T-helper 22 cell (primary cell): Measurements from ENCODE around the gene KRTAP10-4.
"Not testable (repeated sequence)": the region's sequence is repeated elsewhere in the genome, so short reads cannot be mapped to it uniquely, and the experiment has no call there.

Source experiments
- DNase-seq: peaks from one replicate; pipeline ENCODE4 v3.0.0-alpha.2; 2020; ENCODE audit warnings: low read depth

The KRTAP10-4 gene

DNA sequence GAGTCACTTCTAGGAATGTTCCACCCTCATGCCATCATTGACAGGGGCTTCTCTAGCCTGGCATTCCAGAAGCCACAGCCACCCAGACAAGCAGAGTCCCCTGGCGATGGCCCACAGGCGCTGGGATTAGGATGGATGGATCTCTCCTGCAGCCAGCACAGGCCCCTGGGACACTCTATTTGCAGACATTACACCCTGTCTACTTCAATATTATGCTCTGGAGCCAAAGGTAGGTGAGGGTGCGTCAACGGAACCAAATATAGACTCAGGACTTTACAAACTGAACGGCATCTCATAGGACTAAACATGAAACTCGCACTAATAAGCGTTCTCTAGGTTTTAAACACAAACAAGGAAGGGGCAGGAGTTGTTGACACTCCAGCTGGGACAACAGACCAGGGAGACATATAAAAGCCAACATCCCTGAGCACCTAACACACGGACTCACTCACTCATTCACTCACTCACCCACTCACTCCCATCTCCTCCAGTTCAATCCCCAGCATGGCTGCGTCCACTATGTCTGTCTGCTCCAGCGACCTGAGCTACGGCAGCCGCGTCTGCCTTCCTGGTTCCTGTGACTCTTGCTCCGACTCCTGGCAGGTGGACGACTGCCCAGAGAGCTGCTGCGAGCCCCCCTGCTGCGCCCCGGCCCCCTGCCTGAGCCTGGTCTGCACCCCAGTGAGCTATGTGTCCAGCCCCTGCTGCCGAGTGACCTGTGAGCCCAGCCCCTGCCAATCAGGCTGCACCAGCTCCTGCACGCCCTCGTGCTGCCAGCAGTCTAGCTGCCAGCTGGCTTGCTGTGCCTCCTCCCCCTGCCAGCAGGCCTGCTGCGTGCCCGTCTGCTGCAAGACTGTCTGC, 26.8 kb downstream of the KRTAP10-4 start, which contains the start of gene KRTAP10-7:
Gene KRTAP10-7 (plus strand): TSS at position 480 of the 861 bp plus-strand sequence. CDS start 25 bp downstream, at position 505.
- DNase-seq: not testable (repeated sequence)

GRCh38 chr21:44601091-44601490, 27.6 kb downstream of the KRTAP10-4 start:
- not testable (repeated sequence) for DNase-seq

DNA sequence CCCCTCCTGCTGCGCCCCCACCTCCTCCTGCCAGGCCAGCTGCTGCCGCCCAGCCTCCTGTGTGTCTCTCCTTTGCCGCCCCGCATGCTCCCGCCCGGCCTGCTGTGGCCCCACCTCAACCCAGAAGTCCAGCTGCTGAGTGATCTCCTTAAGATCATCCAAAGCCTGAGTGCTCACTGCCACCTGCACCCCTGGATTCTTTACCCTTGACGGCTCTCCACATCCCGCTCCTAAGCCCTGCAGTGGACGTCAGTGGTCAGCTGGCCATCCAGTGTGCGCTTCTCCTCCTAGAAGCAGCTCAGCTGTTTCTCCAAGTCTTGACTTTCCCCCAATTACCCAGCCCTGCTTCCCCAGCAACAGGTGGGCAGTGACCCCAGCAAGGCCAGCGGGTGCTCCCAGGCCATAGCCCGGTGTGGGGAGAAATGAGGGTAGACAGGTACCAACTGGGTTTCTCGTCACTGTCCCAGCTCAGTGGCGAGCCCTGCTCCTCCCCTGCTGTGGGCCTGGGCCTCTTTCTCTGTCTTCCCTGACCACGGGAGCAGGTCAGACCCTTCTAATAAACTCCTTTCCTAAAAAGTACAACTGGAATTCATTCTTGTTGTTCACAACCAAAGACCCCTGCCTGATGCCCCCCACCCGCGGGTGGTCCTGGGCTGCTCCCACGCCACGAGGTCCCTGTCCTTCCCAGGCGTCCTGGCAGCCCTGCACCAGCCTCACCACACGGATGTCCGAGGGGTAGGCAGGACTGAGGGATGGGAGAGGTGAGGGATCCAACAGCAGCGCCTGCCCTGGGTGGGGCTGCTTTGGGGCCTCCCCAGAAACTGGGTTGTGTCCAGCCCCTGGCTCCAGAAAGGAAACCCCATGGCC, 28.3 kb downstream of the KRTAP10-4 start:
- DNase-seq: no peak

DNA sequence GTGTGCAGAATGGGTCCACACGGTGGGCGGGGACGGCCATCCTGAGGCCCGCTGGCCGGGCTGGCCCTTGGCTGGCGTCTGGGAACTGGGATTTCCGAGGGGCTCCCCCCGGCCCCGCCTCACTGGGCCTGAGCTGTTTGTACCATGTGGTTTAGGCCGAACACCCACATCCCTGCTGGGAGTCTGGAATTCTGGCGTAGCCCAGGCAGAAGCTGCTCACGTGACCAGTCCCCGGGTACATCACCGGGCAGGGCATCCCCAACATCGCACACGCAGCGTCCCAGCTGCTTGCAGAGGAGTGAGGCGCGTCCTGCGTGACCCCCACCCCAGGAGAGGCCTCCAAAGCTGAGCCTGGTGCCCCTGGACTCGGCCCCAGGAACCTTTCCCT, 28.9 kb downstream of the KRTAP10-4 start:
- no peak for DNase-seq

- no peak for DNase-seq
Measured at GRCh38 chr21:44603109-44603875, 29.8 kb downstream of the KRTAP10-4 start.

DNA sequence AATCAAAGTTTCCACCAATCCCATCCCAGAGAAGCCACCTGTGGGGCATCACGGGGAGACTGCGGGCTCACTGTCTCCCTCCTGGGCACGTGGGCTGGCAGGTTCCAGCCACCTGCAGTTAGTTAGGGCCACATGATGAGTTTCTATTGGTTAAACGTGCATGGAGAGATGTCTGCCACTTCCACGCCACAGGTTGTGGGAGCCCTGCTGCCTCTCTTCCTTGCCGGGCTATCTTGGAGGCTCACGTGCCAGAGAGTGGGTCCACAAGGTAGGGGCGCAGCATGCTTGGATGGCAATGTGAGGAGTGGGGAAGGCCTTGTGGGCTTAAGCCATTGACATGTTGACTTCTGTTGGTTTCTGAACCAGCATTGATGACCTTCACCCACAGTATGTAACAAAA, 30.4 kb downstream of the KRTAP10-4 start:
- DNase-seq: no peak

DNA sequence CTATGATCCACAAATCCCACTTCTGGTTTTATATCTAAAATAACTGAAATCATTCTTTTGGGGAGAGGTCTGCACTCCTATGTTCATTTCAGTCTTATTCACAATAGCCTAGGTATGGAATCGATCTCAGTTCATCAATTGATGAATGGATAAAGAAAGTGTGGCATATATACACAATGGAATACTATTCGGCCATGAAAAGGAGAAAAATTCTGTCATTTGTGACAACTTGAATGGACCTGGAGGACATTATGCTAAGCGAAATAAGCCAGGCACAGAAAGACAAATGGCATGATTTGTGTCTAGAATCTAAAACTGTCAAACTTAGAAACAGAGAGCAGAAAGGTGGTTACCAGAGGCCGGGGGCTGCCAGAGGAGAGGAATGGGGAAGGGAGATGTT, 33.0 kb downstream of the KRTAP10-4 start:
- no peak for DNase-seq

DNA sequence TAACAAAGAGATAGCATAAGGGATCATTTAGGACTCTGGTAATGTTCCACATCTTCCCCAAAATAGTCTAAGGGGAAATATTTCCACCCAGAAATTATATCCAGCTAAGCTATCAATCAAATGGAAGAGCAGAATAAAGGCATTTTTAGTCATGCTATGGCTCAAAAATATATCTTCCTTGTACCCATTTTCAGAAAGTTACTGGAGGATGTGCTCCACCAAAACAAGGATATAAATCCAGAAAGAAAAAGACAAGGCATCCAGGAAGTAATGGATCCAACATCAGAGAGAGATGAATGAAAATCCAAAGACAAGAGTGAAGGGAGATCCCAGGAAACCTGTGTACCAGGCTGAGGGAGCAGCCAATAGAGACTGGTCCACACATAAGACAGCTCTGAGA, 35.7 kb downstream of the KRTAP10-4 start:
- DNase-seq: no peak

- DNase-seq: not testable (repeated sequence)
Measured at GRCh38 chr21:44610157-44610843, 36.8 kb downstream of the KRTAP10-4 start.

GRCh38 chr21:44611551-44611950, 38.0 kb downstream of the KRTAP10-4 start:
- DNase-seq: no peak

DNA sequence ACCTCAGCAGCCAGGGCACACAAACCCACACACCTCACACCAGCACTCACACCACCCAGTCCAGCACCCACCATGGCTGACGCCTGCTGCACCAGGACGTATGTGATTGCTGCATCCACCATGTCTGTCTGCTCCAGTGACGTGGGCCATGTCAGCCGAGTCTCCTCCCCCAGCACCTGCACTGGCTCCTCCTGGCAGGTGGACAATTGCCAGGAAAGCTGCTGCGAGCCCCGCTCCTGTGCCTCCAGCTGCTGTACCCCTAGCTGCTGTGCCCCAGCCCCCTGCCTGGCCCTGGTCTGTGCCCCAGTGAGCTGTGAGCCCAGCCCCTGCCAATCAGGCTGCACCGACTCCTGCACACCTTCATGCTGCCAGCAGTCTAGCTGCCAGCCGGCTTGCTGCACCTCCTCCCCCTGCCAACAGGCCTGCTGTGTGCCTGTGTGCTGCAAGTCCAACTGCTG, 38.5 kb downstream of the KRTAP10-4 start, which contains the start of gene KRTAP10-8:
Gene KRTAP10-8 (plus strand): TSS at position 51 of the 458 bp plus-strand sequence. CDS start 22 bp downstream, at position 73.
- no peak for DNase-seq

DNA sequence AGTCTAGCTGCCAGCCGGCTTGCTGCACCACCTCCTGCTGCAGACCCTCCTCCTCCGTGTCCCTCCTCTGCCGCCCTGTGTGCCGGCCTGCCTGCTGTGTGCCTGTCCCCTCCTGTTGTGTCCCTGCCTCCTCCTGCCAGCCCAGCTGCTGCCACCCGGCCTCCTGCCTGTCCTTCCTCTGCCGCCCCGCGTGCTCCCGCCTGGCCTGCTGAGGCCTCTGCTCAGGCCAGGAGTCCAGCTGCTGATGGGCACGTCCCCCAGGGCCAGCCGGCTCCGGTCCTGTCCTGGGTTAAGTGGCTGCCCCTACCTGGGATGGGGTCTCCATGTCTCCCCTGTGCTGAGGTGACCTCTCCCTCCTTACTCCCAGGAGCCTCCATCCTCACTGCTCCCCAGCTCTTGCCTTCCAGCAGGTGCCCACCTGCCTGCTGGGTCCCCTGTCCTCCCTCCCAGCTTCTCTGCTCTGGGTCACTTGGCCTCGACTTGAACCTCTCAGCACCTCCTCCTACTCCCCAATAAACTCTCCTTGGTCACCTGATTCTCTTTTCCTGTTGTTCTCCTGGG, 39.2 kb downstream of the KRTAP10-4 start:
- no peak for DNase-seq

- no peak for DNase-seq
Measured at GRCh38 chr21:44613386-44614155, 40.0 kb downstream of the KRTAP10-4 start.

DNA sequence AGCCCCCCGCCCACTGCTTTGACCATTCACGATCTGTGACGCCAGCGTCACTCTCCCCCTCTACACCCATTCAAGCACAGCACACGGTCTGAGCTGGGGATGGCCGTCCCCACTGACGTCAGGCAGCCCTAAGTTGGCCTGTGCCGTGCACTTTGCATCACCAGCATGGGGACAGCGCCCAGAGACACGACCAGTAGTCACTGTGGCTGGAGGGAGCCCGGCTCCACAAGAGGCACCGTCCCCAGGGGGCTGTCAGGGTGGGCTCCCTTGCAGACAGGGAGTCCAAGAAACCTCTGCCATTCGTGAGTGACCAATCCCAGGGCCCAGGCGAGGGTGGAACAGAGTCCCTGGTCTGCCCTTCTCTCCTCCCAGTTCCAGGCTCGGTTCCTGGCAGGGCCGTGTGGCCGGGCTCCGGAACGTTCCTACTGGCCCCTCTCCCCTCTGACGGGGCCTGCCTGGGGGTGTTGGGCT, 40.7 kb downstream of the KRTAP10-4 start:
- no peak for DNase-seq

- DNase-seq: no peak
Measured at GRCh38 chr21:44614961-44615391, 41.4 kb downstream of the KRTAP10-4 start.

- no peak for DNase-seq
Measured at GRCh38 chr21:44615466-44615865, 41.9 kb downstream of the KRTAP10-4 start.

DNA sequence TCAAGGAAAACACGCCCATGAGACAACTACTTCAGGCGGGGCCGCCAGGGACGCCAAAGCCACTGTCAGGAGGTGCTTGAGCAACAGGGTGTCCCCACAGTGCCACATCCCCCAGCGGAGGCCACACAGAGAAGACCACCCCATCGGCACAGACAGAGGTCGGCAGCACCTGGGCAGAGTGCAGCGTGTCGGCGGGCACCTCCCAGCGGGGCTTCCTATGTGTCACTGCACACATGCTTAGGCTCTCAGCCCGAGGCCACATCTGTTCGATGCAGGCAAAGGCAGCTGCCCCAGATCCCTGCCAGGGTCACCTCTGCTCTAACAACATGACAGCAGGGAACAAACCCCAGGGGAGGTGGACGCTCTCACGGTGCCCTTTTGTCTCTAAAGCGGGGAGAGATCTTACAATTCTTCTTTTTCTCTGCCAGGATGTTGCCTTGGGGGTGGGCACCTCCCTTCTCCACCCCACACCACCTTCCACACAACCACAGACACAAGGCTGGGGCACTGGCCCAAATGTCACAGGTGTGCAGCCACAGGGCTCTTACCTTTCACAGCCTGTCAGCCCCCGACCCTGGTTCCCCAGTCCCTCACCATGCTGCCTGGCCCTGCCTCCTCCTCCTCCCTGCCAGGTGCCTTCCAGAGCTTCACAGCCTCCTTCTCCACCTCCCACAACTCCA, 42.5 kb downstream of the KRTAP10-4 start:
- DNase-seq: no peak

DNA sequence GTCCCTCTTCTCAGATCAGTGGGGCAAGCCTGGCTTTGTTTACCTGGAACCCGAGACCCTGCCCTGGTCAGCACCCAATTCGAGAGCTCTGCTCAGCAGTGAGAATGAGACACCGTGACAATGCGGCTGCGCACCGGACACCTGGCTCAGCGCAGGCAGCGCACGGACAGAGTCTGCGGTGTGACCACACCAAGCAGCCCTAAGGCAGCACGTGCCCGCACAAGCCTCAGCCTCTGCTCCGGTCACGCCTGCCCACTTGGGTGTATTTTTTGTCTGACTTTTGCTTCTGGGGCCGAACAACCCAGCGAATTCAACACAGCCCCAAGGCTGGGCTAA, 43.0 kb downstream of the KRTAP10-4 start:
- DNase-seq: no peak

- DNase-seq: no peak
Measured at GRCh38 chr21:44617071-44617501, 43.6 kb downstream of the KRTAP10-4 start.
